IMR-90 (cell line): ENCODE data around the gene PCDHGA7. TPM values are rescaled to one million over a fixed set of nuclear protein-coding genes. Genes with fewer than 3 reads are reported as not detected.

ENCODE experiments used
- ATAC-seq: fragments of 200-7000 bp; cut with Tn5 transposase; 2 replicates; pipeline ENCODE4 v1.9.1; 2020; ENCODE audit warnings: low read depth, mild to moderate bottlenecking, moderate library complexity
- BruUV-seq: library from RNA; stranded (reverse); fragments of 400-500 nt; replicated peaks from 2 replicates; lab custom pipeline; 2021; lab: Mats Ljungman, UMichigan
- CTCF ChIA-PET: fragments of 300-600 bp; formaldehyde crosslinking; extraction: SDS; loops from one replicate; lab custom pipeline; 2021; ENCODE audit warnings: antibody characterized with exemption; lab: Yijun Ruan, JAX
- POLR2A ChIA-PET: fragments of 300-600 bp; sonication (Branson Sonifier 250); formaldehyde crosslinking; loops from one replicate; lab custom pipeline; 2022; ENCODE audit warnings: antibody characterized with exemption; ENCODE audit not compliant: unreplicated experiment; lab: Charles Lee
- DNase-seq: peaks from one replicate; pipeline ENCODE4 v3.0.0; 2013
- H2AFZ ChIP-seq: replicated peaks from 2 replicates; pipeline ENCODE3; 2013; ENCODE audit warnings: low read length, mild to moderate bottlenecking; ENCODE audit not compliant: poor library complexity
- H2AK5ac ChIP-seq: 2 replicates; pipeline ENCODE4 v1.6.1; 2013; ENCODE audit warnings: low read depth, low read length, inconsistent platforms
- H2AK9ac ChIP-seq: replicated peaks from 2 replicates; pipeline ENCODE3; 2013; ENCODE audit warnings: mild to moderate bottlenecking, low read depth, low read length, moderate library complexity; ENCODE audit not compliant: poor library complexity
- H2BK120ac ChIP-seq: 2 replicates; pipeline ENCODE4 v1.6.1; 2013; ENCODE audit warnings: low read depth, low read length, inconsistent platforms
- H2BK15ac ChIP-seq: 3 replicates; pipeline ENCODE4 v1.6.1; 2013; ENCODE audit warnings: low read depth, low read length, inconsistent platforms
- H2BK20ac ChIP-seq: 2 replicates; pipeline ENCODE4 v1.6.1; 2013; ENCODE audit warnings: low read depth, mild to moderate bottlenecking, inconsistent platforms, low read length, moderate library complexity
- H2BK5ac ChIP-seq: 2 replicates; pipeline ENCODE4 v1.6.1; 2013; ENCODE audit warnings: mild to moderate bottlenecking, low read depth, low read length, inconsistent platforms; ENCODE audit not compliant: poor library complexity, severe bottlenecking
- H3K14ac ChIP-seq: replicated peaks from 2 replicates; pipeline ENCODE4 v1.6.1; 2013; ENCODE audit warnings: low read depth, low read length, inconsistent platforms
- H3K18ac ChIP-seq: 2 replicates; pipeline ENCODE4 v1.6.1; 2013; ENCODE audit warnings: low read depth, low read length, control low read depth
- H3K23ac ChIP-seq: 2 replicates; pipeline ENCODE4 v1.6.1; 2013; ENCODE audit warnings: low read depth, low read length, inconsistent platforms
- H3K27ac ChIP-seq: 2 replicates; pipeline ENCODE4 v1.5.1; 2013; ENCODE audit warnings: mild to moderate bottlenecking, control low read depth, low read length; ENCODE audit not compliant: insufficient read depth
- H3K27me3 ChIP-seq: 2 replicates; pipeline ENCODE4 v1.6.1; 2013; ENCODE audit warnings: low read length; ENCODE audit not compliant: control insufficient read depth, insufficient read depth
- H3K36me3 ChIP-seq: 2 replicates; pipeline ENCODE4 v1.6.1; 2013; ENCODE audit warnings: low read length, mixed read lengths; ENCODE audit not compliant: control insufficient read depth, insufficient read depth
- H3K4ac ChIP-seq: 2 replicates; pipeline ENCODE4 v1.6.1; 2013; ENCODE audit warnings: low read depth, low read length, inconsistent platforms
- H3K4me1 ChIP-seq: 2 replicates; pipeline ENCODE4 v1.6.1; 2013; ENCODE audit warnings: low read length, mixed read lengths; ENCODE audit not compliant: control insufficient read depth, insufficient read depth
- H3K4me2 ChIP-seq: 2 replicates; pipeline ENCODE4 v1.6.1; 2013; ENCODE audit warnings: low read depth, mild to moderate bottlenecking, control low read depth, low read length, moderate library complexity
- H3K4me3 ChIP-seq: 2 replicates; pipeline ENCODE4 v1.5.1; 2013; ENCODE audit warnings: low read depth, mild to moderate bottlenecking, control low read depth, low read length, moderate library complexity; ENCODE audit not compliant: insufficient read depth
- H3K56ac ChIP-seq: 2 replicates; pipeline ENCODE4 v1.6.1; 2013; ENCODE audit warnings: low read length, inconsistent platforms; ENCODE audit not compliant: insufficient read depth; ENCODE audit errors: extremely low read depth
- H3K79me1 ChIP-seq, 2 experiments: 2 replicates each; pipeline ENCODE4 v1.6.1; 2013; ENCODE audit warnings: low read length in 2 of 2, inconsistent platforms in 1 of 2, low read depth in 1 of 2
- H3K9ac ChIP-seq: 2 replicates; pipeline ENCODE4 v1.6.1; 2013; ENCODE audit warnings: low read depth, low read length, control low read depth
- H3K9me1 ChIP-seq: 2 replicates; pipeline ENCODE4 v1.6.1; 2013; ENCODE audit warnings: low read length, inconsistent platforms; ENCODE audit not compliant: insufficient read depth
- H3K9me3 ChIP-seq: 2 replicates; pipeline ENCODE4 v1.6.1; 2013; ENCODE audit warnings: low read length; ENCODE audit not compliant: control insufficient read depth, insufficient read depth
- H4K20me1 ChIP-seq: 2 replicates; pipeline ENCODE4 v1.6.1; 2013; ENCODE audit warnings: low read length, inconsistent platforms; ENCODE audit not compliant: insufficient read depth
- H4K5ac ChIP-seq: 2 replicates; pipeline ENCODE4 v1.6.1; 2013; ENCODE audit warnings: mild to moderate bottlenecking, low read depth, low read length, control low read depth
- H4K8ac ChIP-seq, 2 experiments: 2 replicates each; pipeline ENCODE4 v1.6.1; 2013; ENCODE audit warnings: low read depth in 2 of 2, low read length in 2 of 2, control low read depth in 1 of 2, inconsistent platforms in 1 of 2
- H4K91ac ChIP-seq: 2 replicates; pipeline ENCODE4 v1.6.1; 2013; ENCODE audit warnings: low read depth, low read length, inconsistent platforms; ENCODE audit not compliant: insufficient read depth
- BHLHE40 ChIP-seq: fragments of 150-350 bp; IDR thresholded peaks from 2 replicates; pipeline ENCODE4 v1.6.1; 2016; ENCODE audit warnings: mild to moderate bottlenecking, low read depth, low read length
- CEBPB ChIP-seq: IDR thresholded peaks from 2 replicates; pipeline ENCODE4 v1.6.1; 2012; ENCODE audit warnings: low read depth, low read length, improper control_type of control experiment
- CHD1 ChIP-seq: IDR thresholded peaks from 2 replicates; pipeline ENCODE4 v1.6.1; 2012; ENCODE audit warnings: low read depth, low read length, improper control_type of control experiment
- CTCF ChIP-seq: conservative IDR thresholded peaks from 2 replicates; pipeline ENCODE4 v1.5.1; 2012; ENCODE audit warnings: mild to moderate bottlenecking, low read depth, low read length, improper control_type of control experiment
- FOS ChIP-seq: fragments of 150-350 bp; IDR thresholded peaks from 2 replicates; pipeline ENCODE4 v1.6.1; 2016; ENCODE audit warnings: low read depth, low read length
- MAFK ChIP-seq: IDR thresholded peaks from 2 replicates; pipeline ENCODE4 v1.6.1; 2012; ENCODE audit warnings: low read depth, low read length, improper control_type of control experiment
- MAZ ChIP-seq: IDR thresholded peaks from 2 replicates; pipeline ENCODE4 v1.6.1; 2012; ENCODE audit warnings: low read depth, mild to moderate bottlenecking, low read length, improper control_type of control experiment, moderate library complexity, borderline replicate concordance
- MXI1 ChIP-seq: IDR thresholded peaks from 2 replicates; pipeline ENCODE4 v1.6.1; 2012; ENCODE audit warnings: low read depth, mild to moderate bottlenecking, low read length, moderate library complexity, borderline replicate concordance
- NFE2L2 ChIP-seq: fragments of 150-350 bp; IDR thresholded peaks from 2 replicates; pipeline ENCODE4 v1.6.1; 2016; ENCODE audit warnings: low read depth, mild to moderate bottlenecking, low read length
- POLR2A ChIP-seq: IDR thresholded peaks from 2 replicates; pipeline ENCODE4 v1.6.1; 2012; ENCODE audit warnings: mild to moderate bottlenecking, low read depth, low read length
- RAD21 ChIP-seq: IDR thresholded peaks from 2 replicates; pipeline ENCODE4 v1.6.1; 2012; ENCODE audit warnings: low read length, improper control_type of control experiment
- RCOR1 ChIP-seq: IDR thresholded peaks from 2 replicates; pipeline ENCODE4 v1.6.1; 2012; ENCODE audit warnings: mild to moderate bottlenecking, low read length, improper control_type of control experiment; ENCODE audit not compliant: insufficient replicate concordance
- RFX5 ChIP-seq: IDR thresholded peaks from 2 replicates; pipeline ENCODE4 v1.8.0; 2012; ENCODE audit warnings: low read depth, mild to moderate bottlenecking, low read length, moderate library complexity
- SMC3 ChIP-seq: fragments of 150-350 bp; IDR thresholded peaks from 2 replicates; pipeline ENCODE4 v1.6.1; 2016; ENCODE audit warnings: low read depth, mild to moderate bottlenecking, antibody characterized with exemption, low read length, moderate library complexity
- USF2 ChIP-seq: fragments of 150-350 bp; IDR thresholded peaks from 2 replicates; pipeline ENCODE4 v1.6.1; 2017; ENCODE audit warnings: mild to moderate bottlenecking, antibody characterized with exemption, low read length, low read depth
- WGBS, 2 experiments: methylation state at CpG; one replicate each; pipeline versions ENCODE4 v1.1.5 to v1.1.7; 2013; ENCODE audit warnings: missing lambda C conversion rate in 2 of 2; ENCODE audit not compliant: insufficient read length in 1 of 2; ENCODE audit errors: extremely low coverage in 2 of 2; 5-methylcytosine and 5-hydroxymethylcytosine counted together
- dilution Hi-C: fragments of 300-500 bp; cut with HindIII; formaldehyde crosslinking; loops from one replicate; pipeline ENCODE4 v1.14.3; 2018; ENCODE audit warnings: low sequenced_read_pairs; ENCODE audit not compliant: unreplicated experiment
- in situ Hi-C: fragments of 300-500 bp; cut with MboI; formaldehyde crosslinking; loops from 3 replicates; pipeline ENCODE4 v1.14.3; 2019; ENCODE audit warnings: low sequenced_read_pairs, inconsistent platforms, mixed read lengths
- intact Hi-C: fragments of 100-400 bp; cut with micrococcal nuclease; formaldehyde crosslinking; loops from 2 replicates; pipeline ENCODE4 v1.10.0; 2022
- polyA plus RNA-seq, 3 experiments: library from polyadenylated mRNA; depleted of rRNA; stranded (reverse); fragments of >200 nt; gene quantifications; 2 replicates each; pipeline ENCODE4 v1.2.3, GENCODE V29; 2012; ENCODE audit warnings: low replicate concordance in 1 of 3
- total RNA-seq: library from RNA; depleted of rRNA; stranded (reverse); fragments of >200 nt; gene quantifications from 2 replicates; pipeline ENCODE4 v1.2.3, GENCODE V29; 2012

Gene PCDHGA7
- total and polyA plus RNA-seq, 2 of the 4 experiments (the other 2 are of a cell fraction) = 3.2 to 3.4 TPM

GRCh38 chr5:141373673-141374317 is 8.7 kb upstream of the PCDHGA7 start, which contains the start of gene PCDHGA6:
TSS of gene PCDHGA6 (plus strand) at chr5:141373891. CDS start at chr5:141374084, 193 bp downstream.
- no peaks in the 10 kb centered on the region for H3K79me1 ChIP-seq
- H2AK9ac ChIP-seq = no peak within 1 kb of the TSS
- ATAC-seq (peak; percentile 58; the same call in 1 of the 2 replicates), DNase-seq (peak; percentile 58)
- no peaks in the 10 kb centered on the region for H3K27me3 ChIP-seq
- no peak within 1 kb of the TSS for H4K91ac ChIP-seq
- H3K9me1 ChIP-seq = no peaks in the 10 kb centered on the region
- no peak within 1 kb of the TSS for H2AK5ac ChIP-seq
- BruUV-seq = no TSS peak
- 0 out of 2 replicates have a peak within 1 kb of the TSS, but pooled peaks have one; percentile 19 for H3K4ac ChIP-seq
- H4K8ac ChIP-seq = 0 out of 4 replicates have a peak within 1 kb of the TSS, but pooled peaks of 1 of the 2 experiments have one; percentile 20
- CTCF ChIA-PET = interaction anchor here (0.6 to 1.3 kb wide), 5 partner anchors 17 to 190 kb away, joined by 3 to 7 read pairs (median 4); no protein-coding TSS in a partner anchor
- in situ Hi-C loops = no loop called here
- peaks cover 61% of the 10 kb centered on the region for H3K9me3 ChIP-seq
- peak within 1 kb of the TSS; percentile 81 for H2AFZ ChIP-seq
- H3K27ac ChIP-seq = peak within 1 kb of the TSS; percentile 18; the same call in 1 of the 2 replicates
- no peak within 1 kb of the TSS for H3K56ac ChIP-seq
- peak within 1 kb of the TSS; percentile 52 for H3K4me3 ChIP-seq
- no peak within 1 kb of the TSS for H3K23ac ChIP-seq
- H3K4me1 ChIP-seq = no peaks in the 10 kb centered on the region
- POLR2A ChIA-PET = no interaction called here
- H3K14ac ChIP-seq = no peak within 1 kb of the TSS
- no peak within 1 kb of the TSS for H2BK15ac ChIP-seq
- peak within 1 kb of the TSS; percentile 60 for H3K4me2 ChIP-seq
- H2BK20ac ChIP-seq = no peak within 1 kb of the TSS
- H2BK120ac ChIP-seq = no peak within 1 kb of the TSS
- H3K18ac ChIP-seq = peak within 1 kb of the TSS; percentile 42; the same call in 1 of the 2 replicates
- peak within 1 kb of the TSS; percentile 63; the same call in 1 of the 2 replicates for H4K5ac ChIP-seq
- H3K36me3 ChIP-seq = peaks cover 23% of the 10 kb centered on the region
- no peaks in the 10 kb centered on the region for H4K20me1 ChIP-seq
- dilution Hi-C loops = no loop called here
- no peak within 1 kb of the TSS for H2BK5ac ChIP-seq
- WGBS, 2 experiments = 29% methylated on average over 11 of the region's 27 CpGs; no CpG with 5 or more reads in 1 of the 2 experiments
- intact Hi-C loops = no loop called here
- peak within 1 kb of the TSS; percentile 76 for H3K9ac ChIP-seq
- no peak for TF ChIP-seq CEBPB
- TF ChIP-seq RFX5 = no peak
- peak; percentile 53 for TF ChIP-seq CTCF
- no peak for TF ChIP-seq CHD1
- no peak for TF ChIP-seq NFE2L2
- no peak for TF ChIP-seq BHLHE40
- no peak for TF ChIP-seq USF2
- TF ChIP-seq MAZ = no peak
- TF ChIP-seq MAFK = no peak
- no peak for TF ChIP-seq FOS
- TF ChIP-seq RCOR1 = no peak
- TF ChIP-seq MXI1 = no peak
- peak; percentile 52 for TF ChIP-seq RAD21
- TF ChIP-seq POLR2A = no peak
- peak; percentile 29; the same call in 1 of the 2 replicates for TF ChIP-seq SMC3
